Neural progenitor cell (in vitro differentiated cells): ENCODE data around the gene MACROD2.

Experiments used
- CTCF ChIP-seq: fragments of 200-600 bp; sonication (generic); IDR thresholded peaks from 2 replicates; pipeline ENCODE4 v1.5.1; 2017; ENCODE audit warnings: antibody characterized with exemption, mild to moderate bottlenecking
- EZH2phosphoT487 ChIP-seq: fragments of 200-600 bp; sonication (generic); IDR thresholded peaks from 2 replicates; pipeline ENCODE4 v1.6.1; 2017; ENCODE audit warnings: antibody characterized with exemption

DNA sequence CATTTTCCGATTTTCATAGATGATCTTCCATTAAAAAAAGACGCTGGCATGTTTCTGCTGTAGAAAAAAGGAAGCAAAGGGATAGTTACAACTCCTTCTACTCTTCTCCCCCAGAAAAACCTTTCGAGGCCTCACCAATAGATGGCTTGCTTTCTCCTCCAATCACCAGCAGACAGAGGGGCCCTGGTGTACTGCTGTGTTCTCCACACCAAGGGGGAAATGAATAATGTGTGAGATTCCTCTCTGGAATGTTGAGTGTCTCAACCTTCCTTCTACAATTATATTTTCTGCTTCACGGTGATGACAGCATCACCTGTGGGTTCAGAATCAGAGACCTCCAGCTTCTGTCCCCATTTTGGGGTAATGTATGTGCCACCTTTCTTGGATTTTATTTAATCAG, 527.8 kb downstream of the MACROD2 start:
- TF ChIP-seq CTCF (no peak), EZH2phosphoT487 (no peak)
